ENCODE results near the gene CDC14B. TPM values are rescaled to one million over a fixed set of nuclear protein-coding genes. Genes with fewer than 3 reads are reported as not detected.
A peak's percentile ranks its signal among the peaks of the same experiment; 100 is the strongest.
"Not testable (repeated sequence)": the region's sequence is repeated elsewhere in the genome, so short reads cannot be mapped to it uniquely, and the experiment has no call there.

CDC14B gene
- total RNA-seq, 6 experiments from 2014 or later, result 13.7 to 38.0 (median 25.7) TPM

GRCh38 chr9:96616817-96617438 lies 2.7 kb downstream of the CDC14B start:
- H3K27ac ChIP-seq, result peak overlapping the region in 1 of 3 donors; percentile 98
- H3K9me3 ChIP-seq, result no peaks in the 10 kb centered on the region
- no peak for TF ChIP-seq POLR2A (IDR thresholded peaks at IDR 0.05)
- TF ChIP-seq CTCF (IDR thresholded peaks at IDR 0.05), result no peak
- WGBS (ENCODE audit: insufficient coverage, low coverage, low lambda C conversion rate, missing lambda C conversion rate), result 73% methylated on average over 7 of the region's 7 CpGs
- ATAC-seq (no peak), DNase-seq (no peak)
- no peak overlapping the region for H3K4me3 ChIP-seq
- no peaks in the 10 kb centered on the region for H3K27me3 ChIP-seq
- H3K36me3 ChIP-seq, result no peaks in the 10 kb centered on the region
- H3K4me1 ChIP-seq, result peaks cover 0 to 23% (median 7%) of the 10 kb centered on the region in 4 donors
- intact Hi-C loops (cut with DNase I), result loop anchor here in 1 of 2 donors (5.0 kb wide), 1 partner anchor 50 kb away; no protein-coding TSS in a partner anchor

- Histone ChIP-seq H3K27me3 (no peaks in the 10 kb centered on the region), H3K4me3 (no peak overlapping the region), H3K27ac (no peak overlapping the region), H3K36me3 (no peaks in the 10 kb centered on the region), H3K9me3 (no peaks in the 10 kb centered on the region), H3K4me1 (peaks cover 0 to 31% (median 12%) of the 10 kb centered on the region in 4 donors)
- no peak for DNase-seq
- ATAC-seq, result no peak
- 86% methylated on average over 6 of the region's 6 CpGs for WGBS (ENCODE audit: insufficient coverage, low coverage, low lambda C conversion rate, missing lambda C conversion rate)
- intact Hi-C loops (cut with DNase I), result loop anchor here in 1 of 2 donors (5.0 kb wide), 1 partner anchor 48 kb away; no protein-coding TSS in a partner anchor
- TF ChIP-seq CTCF (IDR thresholded peaks at IDR 0.05), result no peak
- TF ChIP-seq POLR2A (IDR thresholded peaks at IDR 0.05), result no peak
These were observed 4.2 kb downstream of the CDC14B start for GRCh38 chr9:96615411-96615810.

GRCh38 chr9:96614664-96615063 lies 5.0 kb downstream of the CDC14B start:
- intact Hi-C loops (cut with DNase I), result loop anchor here in 1 of 2 donors (5.0 kb wide), 1 partner anchor 47 kb away; no protein-coding TSS in a partner anchor
- peaks cover 0 to 31% (median 13%) of the 10 kb centered on the region in 4 donors for H3K4me1 ChIP-seq

GRCh38 chr9:96612966-96613589 lies 6.6 kb downstream of the CDC14B start:
- intact Hi-C loops (cut with DNase I), result no loop called here
- H3K36me3 ChIP-seq, result no peaks in the 10 kb centered on the region
- H3K27ac ChIP-seq, result peak overlapping the region in 2 of 3 donors; percentile 81 to 85
- ATAC-seq, result peak in 2 of 4 donors; percentile 15 to 23
- H3K9me3 ChIP-seq, result no peaks in the 10 kb centered on the region
- no peaks in the 10 kb centered on the region for H3K27me3 ChIP-seq
- no peak for TF ChIP-seq CTCF (IDR thresholded peaks at IDR 0.05)
- no peak overlapping the region for H3K4me3 ChIP-seq
- peaks cover 0 to 31% (median 13%) of the 10 kb centered on the region in 4 donors for H3K4me1 ChIP-seq
- 26% methylated on average over 1 of the region's 1 CpG for WGBS (ENCODE audit: insufficient coverage, low coverage, low lambda C conversion rate, missing lambda C conversion rate)
- DNase-seq, result no peak

More at GRCh38 chr9:96614664-96615063, 5.0 kb downstream of the CDC14B start:
- not testable (repeated sequence) for DNase-seq, H3K36me3 ChIP-seq, H3K27me3 ChIP-seq, H3K9me3 ChIP-seq, ATAC-seq, H3K27ac ChIP-seq, H3K4me3 ChIP-seq
- WGBS (ENCODE audit: insufficient coverage, low coverage, low lambda C conversion rate, missing lambda C conversion rate), result 53% methylated on average over 4 of the region's 4 CpGs
